H4 (cell line): ENCODE data around the gene CCDC70. TPM values are rescaled to one million over a fixed set of nuclear protein-coding genes. Genes with fewer than 3 reads are reported as not detected.

Experiments
- DNase-seq: peaks from one replicate; pipeline ENCODE4 v3.0.0-alpha.2; 2015; ENCODE audit warnings: low spot score
- total RNA-seq: library from RNA; depleted of rRNA; stranded (reverse); fragments of >200 nt; shearing (Covaris generic); gene quantifications from 2 replicates; pipeline ENCODE4 v1.2.3, GENCODE V29; 2014

CCDC70 gene
- total RNA-seq, 1 experiment from 2014 or later = not detected

DNA sequence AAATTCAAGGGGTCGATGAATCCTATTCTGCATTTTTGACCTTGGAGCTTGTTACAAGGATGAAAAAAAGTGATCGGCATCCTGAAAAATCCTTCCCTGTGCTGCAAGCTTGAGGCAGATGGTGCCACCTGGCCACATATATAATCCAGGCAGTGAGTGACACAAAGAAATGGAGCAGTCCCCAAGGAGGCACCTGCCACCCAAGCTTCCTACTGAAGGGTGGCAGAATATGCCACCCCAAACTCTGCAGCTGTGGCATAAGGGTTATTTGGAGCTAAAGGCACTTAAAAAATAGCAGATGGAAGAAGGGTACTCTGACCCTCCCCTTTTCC, 32.2 kb upstream of the CCDC70 start:
- DNase-seq = no peak

DNA sequence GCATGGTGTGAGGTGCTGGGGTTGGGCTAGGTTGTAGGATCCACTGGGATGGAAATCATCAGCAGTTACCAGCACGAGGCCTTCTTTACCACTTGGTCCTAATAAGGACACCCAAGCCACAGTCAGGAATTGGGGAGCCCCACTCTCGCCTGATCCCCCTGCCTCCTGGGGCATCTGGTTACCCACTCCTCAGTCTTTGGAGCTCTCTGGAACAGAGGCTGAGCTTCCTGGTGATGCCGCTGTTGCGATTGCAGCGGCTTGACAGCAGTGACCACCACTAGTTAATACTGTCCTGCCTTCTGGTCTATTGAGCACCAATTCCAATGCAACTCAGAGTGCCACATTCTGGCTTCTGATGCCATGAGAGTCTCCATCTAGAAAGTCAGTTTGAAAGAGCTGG, 30.2 kb upstream of the CCDC70 start:
- DNase-seq = no peak

- peak; percentile 23 for DNase-seq
These were observed 29.2 kb upstream of the CCDC70 start for GRCh38 chr13:51832471-51833152.

GRCh38 chr13:51833980-51834379, 27.8 kb upstream of the CCDC70 start:
- no peak for DNase-seq

DNA sequence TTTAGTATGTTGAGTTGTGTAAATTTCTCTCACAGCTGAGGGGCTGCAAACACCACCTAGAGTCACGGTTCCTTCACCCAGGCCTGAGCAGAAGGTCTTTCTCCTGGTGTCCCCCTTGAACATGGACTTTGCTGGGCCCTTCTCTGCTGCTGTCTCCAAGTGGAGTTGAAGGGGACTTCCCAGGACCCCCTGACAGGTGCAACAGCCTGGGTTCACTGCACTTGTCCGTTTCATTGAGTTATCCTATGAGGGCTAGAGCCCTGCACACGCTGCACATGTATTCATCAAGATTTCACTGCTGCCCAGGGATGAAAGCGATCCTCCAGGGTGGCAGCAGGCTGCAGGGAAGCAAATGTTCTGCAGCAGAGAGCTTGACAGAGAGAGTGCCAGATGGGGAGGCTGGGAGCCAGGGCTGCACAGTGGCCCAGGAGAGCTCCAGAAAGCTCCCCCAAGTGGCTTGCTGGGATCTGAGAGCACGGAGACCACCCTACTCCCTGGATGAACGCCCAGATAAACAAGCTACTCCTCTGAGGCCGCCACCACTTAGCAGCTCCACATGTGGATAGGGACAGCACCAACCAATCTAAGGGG, 27.1 kb upstream of the CCDC70 start:
- DNase-seq = no peak

GRCh38 chr13:51837016-51837415, 24.8 kb upstream of the CCDC70 start:
- DNase-seq = no peak

DNA sequence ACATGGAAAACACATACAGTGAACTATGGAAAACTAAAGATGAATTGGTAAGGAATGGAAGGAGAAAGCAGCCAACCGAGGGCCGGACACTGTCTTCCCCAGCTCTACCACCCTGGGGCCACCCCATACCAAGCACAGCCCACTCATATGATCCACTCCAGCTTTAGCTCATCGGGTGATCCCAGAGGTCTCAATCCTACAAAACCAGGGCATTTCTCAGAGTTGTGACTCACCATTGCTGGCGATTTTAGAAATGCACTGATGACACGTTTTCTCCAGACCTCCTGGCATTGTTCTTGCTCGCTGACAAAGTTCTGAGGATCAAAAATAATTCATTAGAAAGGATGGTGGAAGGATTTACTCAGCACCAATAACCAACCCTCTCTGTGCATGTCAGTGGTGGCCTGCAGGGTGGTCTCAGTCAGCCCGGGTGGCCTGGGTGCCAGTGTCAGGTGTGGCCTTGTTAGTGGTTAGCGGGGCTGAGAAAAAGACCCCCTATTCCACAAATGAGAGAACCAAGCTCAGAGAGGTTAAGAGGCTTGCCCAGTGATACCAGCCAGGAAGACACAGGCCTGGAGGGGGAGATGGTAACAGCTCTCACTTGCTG, 23.4 kb upstream of the CCDC70 start:
- no peak for DNase-seq

DNA sequence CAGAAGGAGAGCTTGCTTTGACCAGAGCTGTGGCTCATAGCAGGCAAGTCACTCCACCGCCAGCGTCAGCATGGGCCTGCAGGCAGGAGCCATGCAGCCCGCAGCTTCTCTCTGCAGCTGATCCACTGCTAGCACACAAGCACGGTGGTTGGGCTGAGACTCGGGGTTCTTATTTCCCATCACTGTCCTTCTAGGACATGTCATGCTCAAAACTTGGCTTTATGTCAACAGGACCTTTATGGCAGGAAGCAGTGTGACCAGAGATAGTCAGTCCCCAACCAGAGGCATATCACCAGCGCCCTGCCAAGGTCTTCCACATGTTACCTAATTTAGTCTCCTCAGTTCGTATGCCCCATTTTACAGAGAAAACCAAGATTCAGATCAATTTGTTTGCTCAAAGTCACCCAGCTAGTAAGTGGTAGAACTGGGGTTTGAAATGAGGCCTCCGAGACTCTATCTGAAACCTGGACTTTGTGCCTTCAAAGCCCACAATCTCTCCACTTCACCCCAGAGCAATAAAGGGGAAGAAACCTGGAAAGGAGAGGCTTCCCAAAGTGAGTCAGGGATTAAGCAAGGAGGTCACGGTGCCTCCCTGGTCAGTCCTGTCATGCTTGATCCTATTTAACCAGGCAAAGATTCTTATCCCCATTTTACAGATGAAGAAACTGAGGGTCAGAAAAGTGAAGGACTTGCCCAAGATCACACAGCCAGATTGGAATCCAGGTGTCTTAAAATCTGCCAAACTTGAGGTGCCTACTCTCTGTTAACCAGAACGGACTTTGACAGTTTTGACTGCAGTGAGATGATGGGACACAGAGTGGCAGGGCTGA, 21.8 kb upstream of the CCDC70 start:
- DNase-seq = no peak

DNA sequence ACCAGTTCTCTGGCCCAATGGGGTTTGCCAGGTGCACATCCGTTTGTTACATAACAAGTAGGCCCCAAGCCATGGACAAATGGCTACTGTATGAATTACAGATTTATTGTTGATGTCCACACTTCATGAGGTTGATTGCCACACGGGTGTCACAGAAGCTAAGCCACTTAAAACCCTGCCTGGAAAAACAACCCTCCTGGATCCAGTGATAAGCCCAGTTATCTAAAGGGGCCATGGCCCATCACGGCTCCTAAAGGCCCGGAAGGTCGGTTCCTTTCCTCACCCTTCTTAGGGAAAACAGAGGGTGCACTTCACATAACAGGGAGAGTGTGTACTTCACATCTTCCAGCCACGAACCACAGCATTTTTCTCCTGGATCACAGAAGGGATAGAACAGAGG, 20.9 kb upstream of the CCDC70 start:
- no peak for DNase-seq

- no peak for DNase-seq
These were observed 20.0 kb upstream of the CCDC70 start for GRCh38 chr13:51841732-51842131.

- no peak for DNase-seq
These were observed 18.2 kb upstream of the CCDC70 start for GRCh38 chr13:51843529-51843928.

DNA sequence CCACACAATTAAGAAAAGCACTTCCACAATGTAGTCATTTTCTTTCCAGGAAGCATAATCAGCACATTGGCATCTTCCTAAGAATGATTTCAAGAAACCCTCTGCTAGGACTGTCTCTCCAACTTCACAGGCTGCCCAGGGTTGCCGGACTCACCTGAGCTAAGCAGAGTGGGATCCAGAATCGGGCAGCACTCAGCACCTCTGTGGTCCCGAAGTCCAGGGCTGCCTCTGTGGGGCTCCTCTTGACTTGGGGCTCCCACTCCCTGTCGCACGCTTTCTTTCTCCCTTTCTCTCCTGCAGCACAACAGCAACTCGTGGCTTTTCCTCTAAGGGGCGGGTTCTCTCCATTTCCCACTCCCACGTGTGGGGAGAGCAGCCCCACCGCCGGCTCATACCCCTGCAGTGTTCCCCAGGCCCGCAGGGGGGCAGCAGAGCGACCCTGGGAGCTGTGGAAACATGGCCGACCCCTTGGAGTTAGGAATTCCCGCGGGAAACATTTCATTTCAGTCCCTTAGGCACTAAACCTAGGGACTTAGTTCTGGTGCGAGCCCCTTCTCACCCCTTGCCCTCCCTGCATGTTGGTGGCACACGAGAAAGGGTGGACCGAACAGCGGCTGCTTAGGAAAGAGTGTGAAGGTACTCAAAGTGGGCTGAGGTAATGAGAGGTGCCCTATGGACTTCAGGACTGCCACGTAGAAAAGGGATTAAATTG, 16.8 kb upstream of the CCDC70 start, which contains the start of gene TMEM272:
TMEM272 (minus strand) TSS at position 316 of the 712 bp plus-strand sequence. CDS start 6,647 bp downstream, outside the sequence.
- peak; percentile 19 for DNase-seq

- DNase-seq = no peak
These were observed 16.0 kb upstream of the CCDC70 start for GRCh38 chr13:51845574-51846318.

- DNase-seq = no peak
These were observed 15.0 kb upstream of the CCDC70 start for GRCh38 chr13:51846756-51847155.

DNA sequence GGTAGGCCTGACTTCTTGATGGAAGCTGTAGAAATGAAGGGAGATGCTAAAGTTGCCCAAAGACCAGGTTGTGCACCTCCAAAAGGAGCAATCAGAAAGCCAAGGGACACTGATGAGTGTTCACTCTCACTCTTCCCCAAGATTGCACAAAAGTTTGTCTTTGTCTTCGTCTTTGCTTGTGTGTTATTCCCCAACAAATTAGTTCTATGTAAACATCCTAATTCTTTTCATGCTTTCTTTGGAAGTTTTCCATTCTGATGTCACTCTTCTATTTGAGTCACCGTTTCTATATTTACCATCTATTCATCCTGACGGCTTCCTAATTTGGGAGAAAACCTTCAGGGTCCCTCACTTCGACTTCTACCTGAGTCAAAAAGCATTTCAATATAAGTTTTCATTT, 13.1 kb upstream of the CCDC70 start:
- DNase-seq = no peak

- DNase-seq = no peak
These were observed 12.3 kb upstream of the CCDC70 start for GRCh38 chr13:51849145-51850101.

GRCh38 chr13:51856027-51856736, 5.6 kb upstream of the CCDC70 start:
- no peak for DNase-seq

DNA sequence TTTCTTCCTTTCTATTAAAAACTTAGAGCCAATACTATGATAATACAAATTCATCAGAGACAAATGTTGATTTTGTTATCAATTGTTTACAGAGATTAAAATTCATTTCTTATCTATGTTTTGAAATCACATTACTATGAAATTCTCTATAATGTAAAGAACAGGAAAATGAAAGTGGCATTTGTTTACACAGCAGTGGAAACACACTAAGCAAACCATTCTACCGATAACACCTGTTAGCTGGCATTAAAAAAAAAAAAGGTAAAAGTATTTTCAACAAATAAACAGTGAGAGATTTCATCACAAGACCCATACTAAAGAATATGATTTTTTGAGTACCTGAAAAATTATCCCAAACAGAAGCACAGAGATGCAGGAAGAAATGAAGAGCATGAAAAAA, 4.8 kb upstream of the CCDC70 start:
- DNase-seq = no peak
